Karpas-422 (cell line): Measurements from ENCODE around the gene RADIL. TPM values are rescaled to one million over a fixed set of nuclear protein-coding genes. Genes with fewer than 3 reads are reported as not detected.
"Not testable (repeated sequence)": the region's sequence is repeated elsewhere in the genome, so short reads cannot be mapped to it uniquely, and the experiment has no call there.

Experiments used
- DNase-seq: peaks from one replicate; pipeline ENCODE4 v3.0.0-alpha.2; 2015
- H2AFZ ChIP-seq: fragments of 200-600 bp; sonication (generic); 2 replicates; pipeline ENCODE4 v1.6.1; 2014; ENCODE audit warnings: antibody characterized with exemption, low read length, mixed read lengths
- H3K27ac ChIP-seq: fragments of 200-600 bp; sonication (generic); 2 replicates; pipeline ENCODE4 v1.5.1; 2014; ENCODE audit warnings: mild to moderate bottlenecking, low read length, moderate library complexity
- H3K27me3 ChIP-seq: fragments of 200-600 bp; sonication (generic); 2 replicates; pipeline ENCODE4 v1.6.1; 2014; ENCODE audit warnings: low read length, mixed read lengths
- H3K36me3 ChIP-seq: fragments of 200-600 bp; sonication (generic); 2 replicates; pipeline ENCODE4 v1.6.1; 2014; ENCODE audit warnings: low read length, mixed read lengths; ENCODE audit not compliant: insufficient read depth
- H3K4me1 ChIP-seq: fragments of 200-600 bp; sonication (generic); 2 replicates; pipeline ENCODE4 v1.6.1; 2014; ENCODE audit warnings: mild to moderate bottlenecking, low read length, mixed read lengths
- H3K4me2 ChIP-seq: fragments of 200-600 bp; sonication (generic); 2 replicates; pipeline ENCODE4 v1.6.1; 2014; ENCODE audit warnings: low read length, low read depth, mild to moderate bottlenecking; ENCODE audit not compliant: poor library complexity, severe bottlenecking
- H3K4me3 ChIP-seq: fragments of 200-600 bp; sonication (generic); 2 replicates; pipeline ENCODE4 v1.5.1; 2014; ENCODE audit warnings: mild to moderate bottlenecking, antibody characterized with exemption, low read length, mixed read lengths
- H3K79me2 ChIP-seq: fragments of 200-600 bp; sonication (generic); 2 replicates; pipeline ENCODE4 v1.6.1; 2014; ENCODE audit warnings: mild to moderate bottlenecking, low read length, mixed read lengths
- H3K9ac ChIP-seq: fragments of 200-600 bp; sonication (generic); 2 replicates; pipeline ENCODE4 v1.6.0; 2014; ENCODE audit warnings: low read length
- H3K9me2 ChIP-seq: fragments of 200-600 bp; sonication (generic), shearing (Covaris generic); replicated peaks from 2 replicates; pipeline ENCODE4 v1.6.0; 2014; ENCODE audit warnings: mild to moderate bottlenecking, low read length, moderate library complexity; ENCODE audit not compliant: insufficient read depth
- H3K9me3 ChIP-seq: fragments of 300-700, 200-600 bp; sonication (generic); 2 replicates; pipeline ENCODE4 v1.6.1; 2014; ENCODE audit warnings: low read length, mixed read lengths
- H4K20me1 ChIP-seq: fragments of 200-600 bp; sonication (generic); 2 replicates; pipeline ENCODE4 v1.6.1; 2014; ENCODE audit warnings: mild to moderate bottlenecking, antibody characterized with exemption, low read length, low read depth; ENCODE audit not compliant: insufficient read depth
- total RNA-seq: library from RNA; depleted of rRNA; stranded (reverse); fragments of >200 nt; shearing (Covaris generic); gene quantifications from 2 replicates; pipeline ENCODE4 v1.2.3, GENCODE V29; 2014; ENCODE audit warnings: low replicate concordance

The RADIL gene
- total RNA-seq, 1 experiment from 2014 or later, result not detected

- no peaks in the 10 kb centered on the region for H4K20me1 ChIP-seq
- no peak overlapping the region for H3K27ac ChIP-seq
- no peaks in the 10 kb centered on the region for H3K79me2 ChIP-seq
- no peak overlapping the region for H3K4me3 ChIP-seq
- H3K27me3 ChIP-seq, result no peaks in the 10 kb centered on the region
- H2AFZ ChIP-seq, result no peak overlapping the region
- H3K9me2 ChIP-seq, result no peaks in the 10 kb centered on the region
- H3K9ac ChIP-seq, result no peak overlapping the region
- H3K4me1 ChIP-seq, result no peaks in the 10 kb centered on the region
- no peaks in the 10 kb centered on the region for H3K9me3 ChIP-seq
- H3K4me2 ChIP-seq, result no peak overlapping the region
- H3K36me3 ChIP-seq, result no peaks in the 10 kb centered on the region
- DNase-seq, result no peak
Observed at GRCh38 chr7:4798706-4799235, 84.7 kb downstream of the RADIL start.

- peak; percentile 86 for DNase-seq
- H3K36me3 ChIP-seq, result no peaks in the 10 kb centered on the region
- H3K4me3 ChIP-seq, result no peak overlapping the region
- no peaks in the 10 kb centered on the region for H4K20me1 ChIP-seq
- no peaks in the 10 kb centered on the region for H3K9me2 ChIP-seq
- no peak overlapping the region for H3K9ac ChIP-seq
- H3K4me2 ChIP-seq, result no peak overlapping the region
- H3K9me3 ChIP-seq, result no peaks in the 10 kb centered on the region
- no peak overlapping the region for H2AFZ ChIP-seq
- no peak overlapping the region for H3K27ac ChIP-seq
- H3K4me1 ChIP-seq, result no peaks in the 10 kb centered on the region
- H3K27me3 ChIP-seq, result no peaks in the 10 kb centered on the region
- no peaks in the 10 kb centered on the region for H3K79me2 ChIP-seq
Observed at GRCh38 chr7:4797858-4798705, 85.4 kb downstream of the RADIL start.

- no peak overlapping the region for H3K27ac ChIP-seq
Observed at GRCh38 chr7:4796453-4796852, 87.1 kb downstream of the RADIL start.

GRCh38 chr7:4794591-4795350 lies 88.7 kb downstream of the RADIL start:
- Histone ChIP-seq H3K9ac (no peak overlapping the region), H3K27me3 (no peaks in the 10 kb centered on the region), H3K4me1 (no peaks in the 10 kb centered on the region), H3K4me3 (no peak overlapping the region), H2AFZ (no peak overlapping the region), H3K79me2 (no peaks in the 10 kb centered on the region), H3K36me3 (no peaks in the 10 kb centered on the region), H3K27ac (no peak overlapping the region), H3K9me3 (no peaks in the 10 kb centered on the region), H3K4me2 (no peak overlapping the region), H3K9me2 (no peaks in the 10 kb centered on the region), H4K20me1 (no peaks in the 10 kb centered on the region)
- no peak for DNase-seq

More at GRCh38 chr7:4796453-4796852, 87.1 kb downstream of the RADIL start:
- no peaks in the 10 kb centered on the region for H3K9me3 ChIP-seq
- H3K9ac ChIP-seq, result no peak overlapping the region
- H2AFZ ChIP-seq, result no peak overlapping the region
- H4K20me1 ChIP-seq, result no peaks in the 10 kb centered on the region
- no peak overlapping the region for H3K4me3 ChIP-seq
- DNase-seq, result no peak
- H3K4me1 ChIP-seq, result no peaks in the 10 kb centered on the region
- no peaks in the 10 kb centered on the region for H3K79me2 ChIP-seq
- H3K9me2 ChIP-seq, result no peaks in the 10 kb centered on the region
- no peak overlapping the region for H3K4me2 ChIP-seq
- no peaks in the 10 kb centered on the region for H3K27me3 ChIP-seq
- H3K36me3 ChIP-seq, result no peaks in the 10 kb centered on the region

- H3K79me2 ChIP-seq, H3K4me2 ChIP-seq, H2AFZ ChIP-seq: not testable (repeated sequence)
Observed at GRCh38 chr7:4794171-4794570, 89.3 kb downstream of the RADIL start.

GRCh38 chr7:4793385-4793993 lies 90.0 kb downstream of the RADIL start:
- H2AFZ ChIP-seq, H3K4me1 ChIP-seq, H3K9me2 ChIP-seq, DNase-seq, H3K9ac ChIP-seq, H3K4me2 ChIP-seq, H3K9me3 ChIP-seq, H3K27ac ChIP-seq, H3K36me3 ChIP-seq, H4K20me1 ChIP-seq, H3K79me2 ChIP-seq, H3K27me3 ChIP-seq, H3K4me3 ChIP-seq: not testable (repeated sequence)

More at GRCh38 chr7:4794171-4794570, 89.3 kb downstream of the RADIL start:
- H3K36me3 ChIP-seq, H3K9ac ChIP-seq, DNase-seq, H3K27ac ChIP-seq, H3K4me3 ChIP-seq, H3K4me1 ChIP-seq, H3K9me2 ChIP-seq, H3K27me3 ChIP-seq, H4K20me1 ChIP-seq, H3K9me3 ChIP-seq: not testable (repeated sequence)

- no peaks in the 10 kb centered on the region for H3K27me3 ChIP-seq
- DNase-seq, result no peak
- H2AFZ ChIP-seq, result no peak overlapping the region
- H3K9me3 ChIP-seq, result no peaks in the 10 kb centered on the region
- H3K9ac ChIP-seq, result no peak overlapping the region
- no peak overlapping the region for H3K27ac ChIP-seq
- H3K4me3 ChIP-seq, result no peak overlapping the region
- no peaks in the 10 kb centered on the region for H4K20me1 ChIP-seq
- H3K4me2 ChIP-seq, result no peak overlapping the region
- no peaks in the 10 kb centered on the region for H3K4me1 ChIP-seq
- H3K9me2 ChIP-seq, result no peaks in the 10 kb centered on the region
- H3K36me3 ChIP-seq, result no peaks in the 10 kb centered on the region
- H3K79me2 ChIP-seq, result no peaks in the 10 kb centered on the region
Observed at GRCh38 chr7:4792537-4793126, 90.9 kb downstream of the RADIL start.
